Erythroblast (primary cell): ENCODE data around the gene BCO1.

Experiments used
- DNase-seq, 2 experiments: peaks; one replicate each; lab custom pipeline; 2025; lab: John Stamatoyannopoulos, UW
- GATA1 ChIP-seq: IDR thresholded peaks from 2 replicates; pipeline ENCODE4 v1.6.1; 2011; ENCODE audit warnings: low read depth, mild to moderate bottlenecking, control low read depth, low read length, moderate library complexity
- POLR2A ChIP-seq: IDR thresholded peaks from 2 replicates; pipeline ENCODE4 v1.6.1; 2011; ENCODE audit warnings: mild to moderate bottlenecking, low read length

Gene BCO1

GRCh38 chr16:81327011-81327410 lies 88.5 kb downstream of the BCO1 start:
- no peak for DNase-seq
- TF ChIP-seq POLR2A, result no peak
- TF ChIP-seq GATA1, result no peak

GRCh38 chr16:81327447-81328196 lies 89.1 kb downstream of the BCO1 start:
- DNase-seq, result no peak
- no peak for TF ChIP-seq GATA1
- no peak for TF ChIP-seq POLR2A

- no peak for DNase-seq
- TF ChIP-seq POLR2A (no peak), GATA1 (no peak)
Measured at GRCh38 chr16:81329947-81330346, 91.5 kb downstream of the BCO1 start.

DNA sequence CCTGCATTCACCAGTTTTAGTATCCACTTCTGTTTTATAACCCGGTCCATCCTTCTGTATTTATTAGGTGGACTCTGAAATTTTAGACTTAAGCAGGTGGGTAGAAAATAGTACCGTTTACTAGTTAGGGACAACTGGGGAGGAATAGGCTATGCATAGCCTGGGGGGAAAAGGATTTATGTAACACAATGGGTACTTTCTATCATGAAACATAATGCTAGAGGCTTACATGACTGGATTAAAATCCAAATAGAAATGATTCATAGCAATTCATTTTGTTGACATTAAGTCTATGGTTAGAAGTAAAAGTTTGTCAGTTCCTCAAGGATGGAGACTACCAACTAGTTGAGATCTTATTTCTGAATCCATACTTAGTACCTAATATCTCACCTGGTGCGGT lies 94.9 kb downstream of the BCO1 start:
- no peak for DNase-seq
- no peak for TF ChIP-seq POLR2A

DNA sequence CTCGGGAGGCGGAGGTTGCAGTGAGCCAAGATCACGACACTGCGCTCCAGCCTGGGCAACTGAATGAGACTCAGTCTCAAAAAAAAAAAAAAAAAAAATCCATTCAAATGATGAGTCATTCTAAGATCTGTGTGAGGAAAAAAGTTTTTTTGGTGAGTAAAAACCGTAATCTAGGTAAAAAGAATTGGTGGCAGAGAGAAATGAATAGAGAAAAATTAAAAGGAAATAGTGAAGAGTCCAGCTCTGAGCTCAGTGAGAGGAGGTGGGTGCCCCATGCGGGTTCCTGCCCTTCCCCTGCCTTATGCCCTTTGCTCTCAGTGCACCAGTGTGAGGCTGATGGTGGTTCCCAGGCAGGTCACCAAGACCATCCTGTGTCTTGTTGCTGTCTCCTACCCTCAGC lies 97.2 kb downstream of the BCO1 start:
- no peak for DNase-seq
- TF ChIP-seq POLR2A (no peak), GATA1 (no peak)

GRCh38 chr16:81337097-81337496 lies 98.6 kb downstream of the BCO1 start:
- TF ChIP-seq GATA1 (no peak), POLR2A (no peak)
- DNase-seq, result no peak
